ENCODE results near the gene QSER1. TPM values are rescaled to one million over a fixed set of nuclear protein-coding genes. Genes with fewer than 3 reads are reported as not detected.
A peak's percentile ranks its signal among the peaks of the same experiment; 100 is the strongest.

Gene QSER1
- total and polyA plus RNA-seq, 10 of the 15 experiments (the other 5 are each of a cell fraction or from before 2014, with no cell fraction given): 2.1 to 15.0 (median 9.4) TPM

DNA sequence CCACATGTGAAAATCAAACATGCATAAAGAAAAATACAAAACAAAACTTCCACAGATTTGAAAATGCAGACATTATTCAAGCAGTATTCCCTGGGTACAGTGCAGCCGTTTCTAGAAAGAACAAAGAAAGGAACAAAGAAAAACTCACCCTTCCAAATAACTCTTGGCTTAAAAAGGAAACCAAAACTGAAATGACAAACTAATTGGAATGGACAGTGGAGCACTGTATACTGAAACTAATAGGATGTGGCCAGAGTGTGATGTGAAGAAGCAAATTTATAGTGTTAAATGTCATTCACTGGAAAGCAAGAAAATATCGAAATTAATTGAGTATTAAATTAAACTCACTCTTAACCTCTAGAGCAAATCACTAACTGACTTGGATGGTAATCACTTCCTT lies 55.4 kb downstream of the QSER1 start:
- no peak for TF ChIP-seq SIN3A (IDR thresholded peaks at IDR 0.05; ENCODE audit: low read depth, low read length)
- no peak for TF ChIP-seq KAT2A (conservative IDR thresholded peaks at IDR 0.05; ENCODE audit: control insufficient read depth, low read depth, low read length)
- TF ChIP-seq, protein P1, sequence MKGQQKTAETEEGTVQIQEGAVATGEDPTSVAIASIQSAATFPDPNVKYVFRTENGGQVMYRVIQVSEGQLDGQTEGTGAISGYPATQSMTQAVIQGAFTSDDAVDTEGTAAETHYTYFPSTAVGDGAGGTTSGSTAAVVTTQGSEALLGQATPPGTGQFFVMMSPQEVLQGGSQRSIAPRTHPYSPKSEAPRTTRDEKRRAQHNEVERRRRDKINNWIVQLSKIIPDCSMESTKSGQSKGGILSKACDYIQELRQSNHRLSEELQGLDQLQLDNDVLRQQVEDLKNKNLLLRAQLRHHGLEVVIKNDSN (IDR thresholded peaks at IDR 0.05; ENCODE audit: borderline replicate concordance, extremely low read length, insufficient read depth, low read depth, low read length): no peak
- TF ChIP-seq, protein P2, sequence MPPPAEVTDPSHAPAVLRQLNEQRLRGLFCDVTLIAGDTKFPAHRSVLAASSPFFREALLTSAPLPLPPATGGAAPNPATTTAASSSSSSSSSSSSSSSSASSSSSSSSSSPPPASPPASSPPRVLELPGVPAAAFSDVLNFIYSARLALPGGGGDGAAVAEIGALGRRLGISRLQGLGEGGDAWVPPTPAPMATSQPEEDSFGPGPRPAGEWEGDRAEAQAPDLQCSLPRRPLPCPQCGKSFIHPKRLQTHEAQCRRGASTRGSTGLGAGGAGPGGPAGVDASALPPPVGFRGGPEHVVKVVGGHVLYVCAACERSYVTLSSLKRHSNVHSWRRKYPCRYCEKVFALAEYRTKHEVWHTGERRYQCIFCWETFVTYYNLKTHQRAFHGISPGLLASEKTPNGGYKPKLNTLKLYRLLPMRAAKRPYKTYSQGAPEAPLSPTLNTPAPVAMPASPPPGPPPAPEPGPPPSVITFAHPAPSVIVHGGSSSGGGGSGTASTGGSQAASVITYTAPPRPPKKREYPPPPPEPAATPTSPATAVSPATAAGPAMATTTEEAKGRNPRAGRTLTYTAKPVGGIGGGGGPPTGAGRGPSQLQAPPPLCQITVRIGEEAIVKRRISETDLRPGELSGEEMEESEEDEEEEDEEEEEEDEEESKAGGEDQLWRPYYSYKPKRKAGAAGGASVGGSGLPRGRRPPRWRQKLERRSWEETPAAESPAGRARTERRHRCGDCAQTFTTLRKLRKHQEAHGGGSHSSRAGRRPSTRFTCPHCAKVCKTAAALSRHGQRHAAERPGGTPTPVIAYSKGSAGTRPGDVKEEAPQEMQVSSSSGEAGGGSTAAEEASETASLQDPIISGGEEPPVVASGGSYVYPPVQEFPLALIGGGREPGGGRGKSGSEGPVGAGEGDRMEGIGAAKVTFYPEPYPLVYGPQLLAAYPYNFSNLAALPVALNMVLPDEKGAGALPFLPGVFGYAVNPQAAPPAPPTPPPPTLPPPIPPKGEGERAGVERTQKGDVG (CRISPR knock-in tag; IDR thresholded peaks at IDR 0.05): no peak
- TF ChIP-seq, protein P3, sequence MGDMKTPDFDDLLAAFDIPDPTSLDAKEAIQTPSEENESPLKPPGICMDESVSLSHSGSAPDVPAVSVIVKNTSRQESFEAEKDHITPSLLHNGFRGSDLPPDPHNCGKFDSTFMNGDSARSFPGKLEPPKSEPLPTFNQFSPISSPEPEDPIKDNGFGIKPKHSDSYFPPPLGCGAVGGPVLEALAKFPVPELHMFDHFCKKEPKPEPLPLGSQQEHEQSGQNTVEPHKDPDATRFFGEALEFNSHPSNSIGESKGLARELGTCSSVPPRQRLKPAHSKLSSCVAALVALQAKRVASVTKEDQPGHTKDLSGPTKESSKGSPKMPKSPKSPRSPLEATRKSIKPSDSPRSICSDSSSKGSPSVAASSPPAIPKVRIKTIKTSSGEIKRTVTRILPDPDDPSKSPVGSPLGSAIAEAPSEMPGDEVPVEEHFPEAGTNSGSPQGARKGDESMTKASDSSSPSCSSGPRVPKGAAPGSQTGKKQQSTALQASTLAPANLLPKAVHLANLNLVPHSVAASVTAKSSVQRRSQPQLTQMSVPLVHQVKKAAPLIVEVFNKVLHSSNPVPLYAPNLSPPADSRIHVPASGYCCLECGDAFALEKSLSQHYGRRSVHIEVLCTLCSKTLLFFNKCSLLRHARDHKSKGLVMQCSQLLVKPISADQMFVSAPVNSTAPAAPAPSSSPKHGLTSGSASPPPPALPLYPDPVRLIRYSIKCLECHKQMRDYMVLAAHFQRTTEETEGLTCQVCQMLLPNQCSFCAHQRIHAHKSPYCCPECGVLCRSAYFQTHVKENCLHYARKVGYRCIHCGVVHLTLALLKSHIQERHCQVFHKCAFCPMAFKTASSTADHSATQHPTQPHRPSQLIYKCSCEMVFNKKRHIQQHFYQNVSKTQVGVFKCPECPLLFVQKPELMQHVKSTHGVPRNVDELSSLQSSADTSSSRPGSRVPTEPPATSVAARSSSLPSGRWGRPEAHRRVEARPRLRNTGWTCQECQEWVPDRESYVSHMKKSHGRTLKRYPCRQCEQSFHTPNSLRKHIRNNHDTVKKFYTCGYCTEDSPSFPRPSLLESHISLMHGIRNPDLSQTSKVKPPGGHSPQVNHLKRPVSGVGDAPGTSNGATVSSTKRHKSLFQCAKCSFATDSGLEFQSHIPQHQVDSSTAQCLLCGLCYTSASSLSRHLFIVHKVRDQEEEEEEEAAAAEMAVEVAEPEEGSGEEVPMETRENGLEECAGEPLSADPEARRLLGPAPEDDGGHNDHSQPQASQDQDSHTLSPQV (IDR thresholded peaks at IDR 0.05): no peak
- TF ChIP-seq BMI1 (IDR thresholded peaks at IDR 0.05; ENCODE audit: borderline replicate concordance): no peak
- no peak for TF ChIP-seq LARP7 (IDR thresholded peaks at IDR 0.05)
- TF ChIP-seq, protein P4, sequence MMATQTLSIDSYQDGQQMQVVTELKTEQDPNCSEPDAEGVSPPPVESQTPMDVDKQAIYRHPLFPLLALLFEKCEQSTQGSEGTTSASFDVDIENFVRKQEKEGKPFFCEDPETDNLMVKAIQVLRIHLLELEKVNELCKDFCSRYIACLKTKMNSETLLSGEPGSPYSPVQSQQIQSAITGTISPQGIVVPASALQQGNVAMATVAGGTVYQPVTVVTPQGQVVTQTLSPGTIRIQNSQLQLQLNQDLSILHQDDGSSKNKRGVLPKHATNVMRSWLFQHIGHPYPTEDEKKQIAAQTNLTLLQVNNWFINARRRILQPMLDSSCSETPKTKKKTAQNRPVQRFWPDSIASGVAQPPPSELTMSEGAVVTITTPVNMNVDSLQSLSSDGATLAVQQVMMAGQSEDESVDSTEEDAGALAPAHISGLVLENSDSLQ (IDR thresholded peaks at IDR 0.05): no peak
- no peak for TF ChIP-seq SREBF1 (IDR thresholded peaks at IDR 0.05; ENCODE audit: low read length)
- TF ChIP-seq HDGF (IDR thresholded peaks at IDR 0.05): no peak
- ChIA-PET CTCF (interaction anchor here (1.3 to 3.3 kb wide), 4 partner anchors 12 to 139 kb away, joined by 3 to 11 read pairs (median 7); no protein-coding TSS in a partner anchor), SMC1A (ENCODE audit: uncharacterized antibody, unreplicated experiment) (interaction anchor here (0.9 to 1.8 kb wide), 2 partner anchors 54 to 139 kb away, joined by 3 to 9 read pairs; no protein-coding TSS in a partner anchor), RAD21 (ENCODE audit: unreplicated experiment) (no interaction called here), POLR2A (no interaction called here)
- H4K20me1 ChIP-seq (ENCODE audit: control insufficient read depth, insufficient read depth): no peaks in the 10 kb centered on the region
- H3K27me3 ChIP-seq (replicated peaks in 1 of 2; ENCODE audit: control insufficient read depth in 2 of 2, insufficient read depth in 2 of 2, low read length in 1 of 2): no peaks in the 10 kb centered on the region
- in situ Hi-C loops (cut with MboI): no loop called here
- H2AFZ ChIP-seq (ENCODE audit: control insufficient read depth, low read depth, low read length): no peak overlapping the region
- 75% methylated on average over 2 of the region's 2 CpGs for WGBS (ENCODE audit: insufficient coverage, insufficient replicate concordance, low lambda C conversion rate, missing lambda C conversion rate)
- H3K79me2 ChIP-seq (ENCODE audit: control insufficient read depth, insufficient read depth, low read length): peaks cover 2% of the 10 kb centered on the region
- H3K36me3 ChIP-seq (ENCODE audit: control insufficient read depth in 2 of 2, insufficient read depth in 2 of 2, low read length in 1 of 2): no peaks in the 10 kb centered on the region; a peak in 1 of 4 replicates
- H3K4me3 ChIP-seq: no peak overlapping the region
- no peak overlapping the region for H3K4me2 ChIP-seq (ENCODE audit: control insufficient read depth, insufficient read depth)
- H3K9ac ChIP-seq (ENCODE audit: control insufficient read depth, insufficient read depth, low read length): no peak overlapping the region
- no peak for FAIRE-seq
- BruUV-seq (replicated peaks): no TSS peak
- H3K27ac ChIP-seq (ENCODE audit: control insufficient read depth, insufficient read depth): no peak overlapping the region
- H3K4me1 ChIP-seq (ENCODE audit: control insufficient read depth, insufficient read depth, low read length): no peaks in the 10 kb centered on the region
- intact Hi-C loops (cut with micrococcal nuclease; ENCODE audit: unreplicated experiment): no loop called here
- peak; percentile 31; the same call in 1 of the 3 replicates for ATAC-seq
- peaks cover 3% of the 10 kb centered on the region for H3K9me3 ChIP-seq (replicated peaks; ENCODE audit: control insufficient read depth, insufficient read depth, low read length)
- no peak for DNase-seq (ENCODE audit: low read depth, low spot score)

All from GM12878 (cell line).